HepG2 (cell line): ENCODE measurements around the gene UCP3. TPM values are rescaled to one million over a fixed set of nuclear protein-coding genes. Genes with fewer than 3 reads are reported as not detected.

Experiments
- ARID4A ChIP-seq: sonication (generic); formaldehyde crosslinking; IDR thresholded peaks from 2 replicates; pipeline ENCODE4 v1.5.0; 2020; ENCODE audit warnings: mild to moderate bottlenecking, missing genetic modification reagents, borderline replicate concordance
- ATF3 ChIP-seq: sonication (generic); formaldehyde crosslinking; IDR thresholded peaks from 2 replicates; pipeline ENCODE4 v1.4.0; 2020; ENCODE audit warnings: missing genetic modification reagents
- MEIS1 ChIP-seq: sonication (generic); formaldehyde crosslinking; IDR thresholded peaks from 2 replicates; pipeline ENCODE4 v1.9.0; 2021; ENCODE audit warnings: mild to moderate bottlenecking, missing genetic modification reagents, moderate library complexity, borderline replicate concordance
- NCOA5 ChIP-seq: sonication (generic); formaldehyde crosslinking; IDR thresholded peaks from 2 replicates; pipeline ENCODE4 v1.4.0; 2020; ENCODE audit warnings: missing genetic modification reagents
- NFE2L1 ChIP-seq: sonication (generic); formaldehyde crosslinking; IDR thresholded peaks from 2 replicates; pipeline ENCODE4 v1.4.0; 2020; ENCODE audit warnings: missing genetic modification reagents, mild to moderate bottlenecking, borderline replicate concordance
- PCBP1 ChIP-seq: fragments of 200-400 bp; formaldehyde crosslinking; IDR thresholded peaks from 2 replicates; pipeline ENCODE4 v1.6.1; 2017; ENCODE audit warnings: mild to moderate bottlenecking, low read depth, low read length, borderline replicate concordance
- RARG ChIP-seq: sonication (generic); formaldehyde crosslinking; IDR thresholded peaks from 2 replicates; pipeline ENCODE4 v1.4.0; 2020; ENCODE audit warnings: low read depth, mild to moderate bottlenecking, missing genetic modification reagents
- ZBTB44 ChIP-seq: sonication (generic); formaldehyde crosslinking; IDR thresholded peaks from 2 replicates; pipeline ENCODE4 v1.4.0; 2020; ENCODE audit warnings: missing genetic modification reagents
- ZNF142 ChIP-seq: sonication (generic); formaldehyde crosslinking; IDR thresholded peaks from 2 replicates; pipeline ENCODE4 v1.4.0; 2020; ENCODE audit warnings: missing genetic modification reagents
- ZNF263 ChIP-seq: sonication (generic); formaldehyde crosslinking; IDR thresholded peaks from 2 replicates; pipeline ENCODE4 v1.4.0; 2020; ENCODE audit warnings: missing genetic modification reagents
- ZNF33A ChIP-seq: sonication (generic); formaldehyde crosslinking; IDR thresholded peaks from 2 replicates; pipeline ENCODE4 v1.5.1; 2020; ENCODE audit warnings: missing genetic modification reagents, mild to moderate bottlenecking, moderate library complexity, borderline replicate concordance
- ZNF33B ChIP-seq: sonication (generic); formaldehyde crosslinking; IDR thresholded peaks from 2 replicates; pipeline ENCODE4 v1.5.1; 2020; ENCODE audit warnings: mild to moderate bottlenecking, missing genetic modification reagents
- ZNF7 ChIP-seq: IDR thresholded peaks from 2 replicates; pipeline ENCODE4 v1.6.1; 2016; ENCODE audit warnings: missing biosample characterization, missing genetic modification reagents
- ZUFSP ChIP-seq: sonication (generic); formaldehyde crosslinking; IDR thresholded peaks from 2 replicates; pipeline ENCODE4 v1.9.0; 2021; ENCODE audit warnings: missing genetic modification reagents, mild to moderate bottlenecking, borderline replicate concordance
- polyA plus RNA-seq, 8 experiments: library from polyadenylated mRNA; depleted of rRNA in 3 of 8; stranded (reverse) in 7 of 8; unstranded in 1 of 8; fragments of >200 nt; fragmentation: Illumina TruSeq in 4 of 8; extraction: Trizol in 4 of 8; gene quantifications; 2 replicates each; pipeline versions ENCODE4 v1.2.1 to v1.2.3, GENCODE V29; 2011 to 2016; ENCODE audit warnings: low read depth in 4 of 8, missing spikeins in 1 of 8, mixed read lengths in 1 of 8; ENCODE audit not compliant: insufficient read depth in 1 of 8
- total RNA-seq, 5 experiments: library from RNA; depleted of rRNA; stranded (reverse); fragments of >200 nt; fragmentation: Illumina TruSeq; extraction: Trizol; gene quantifications; 2 replicates each; pipeline ENCODE4 v1.2.3, GENCODE V29; 2016; ENCODE audit warnings: low read depth in 1 of 5

UCP3 gene
- total and polyA plus RNA-seq, 2 of the 13 experiments (the other 11 are each of a cell fraction or from before 2014, with no cell fraction given) = 0.37 TPM; not detected in 1

- TF ChIP-seq ARID4A (peak; percentile 88), ZNF33A (CRISPR knock-in tag) (no peak), ZUFSP (CRISPR knock-in tag) (no peak), ZNF142 (CRISPR knock-in tag) (no peak), MEIS1 (CRISPR knock-in tag) (0 out of 2 replicates have a peak, but pooled peaks have one; percentile 30), ZBTB44 (CRISPR knock-in tag) (no peak), ZNF7 (CRISPR knock-in tag) (no peak), ZNF263 (0 out of 2 replicates have a peak, but pooled peaks have one; percentile 34), PCBP1 (no peak), ATF3 (CRISPR knock-in tag) (no peak), ZNF33B (CRISPR knock-in tag) (no peak), NFE2L1 (CRISPR knock-in tag) (no peak), NCOA5 (CRISPR knock-in tag) (no peak), RARG (CRISPR knock-in tag) (no peak)
Measured at GRCh38 chr11:73950869-73951710, 57.8 kb downstream of the UCP3 start, which contains the start of gene DNAJB13 (continued).
